ENCODE results near the gene FLRT1.

The FLRT1 gene

GRCh38 chr11:64007160-64007628 is 28.5 kb upstream of the FLRT1 start:
- H3K4me3 ChIP-seq (ENCODE audit: low read depth, low read length), result no peak overlapping the region
- DNase-seq (ENCODE audit: low read depth), result no peak
- TF ChIP-seq CTCF (conservative IDR thresholded peaks at IDR 0.05; ENCODE audit: low read depth, low read length), result no peak

GRCh38 chr11:64007629-64008282 is 28.0 kb upstream of the FLRT1 start:
- peak; percentile 35 for TF ChIP-seq CTCF (conservative IDR thresholded peaks at IDR 0.05; ENCODE audit: low read depth, low read length)
- DNase-seq (ENCODE audit: low read depth), result peak; percentile 34
- H3K4me3 ChIP-seq (ENCODE audit: low read depth, low read length), result peak overlapping the region; percentile 14

- TF ChIP-seq CTCF (conservative IDR thresholded peaks at IDR 0.05; ENCODE audit: low read depth, low read length), result no peak
- DNase-seq (ENCODE audit: low read depth), result no peak
- H3K4me3 ChIP-seq (ENCODE audit: low read depth, low read length), result no peak overlapping the region
These were observed 27.3 kb upstream of the FLRT1 start for GRCh38 chr11:64008283-64008913.

- DNase-seq (ENCODE audit: low read depth), result no peak
- TF ChIP-seq CTCF (conservative IDR thresholded peaks at IDR 0.05; ENCODE audit: low read depth, low read length), result no peak
- no peak overlapping the region for H3K4me3 ChIP-seq (ENCODE audit: low read depth, low read length)
These were observed 26.7 kb upstream of the FLRT1 start for GRCh38 chr11:64008914-64009633.

- DNase-seq (ENCODE audit: low read depth), result no peak
- TF ChIP-seq CTCF (conservative IDR thresholded peaks at IDR 0.05; ENCODE audit: low read depth, low read length), result no peak
- H3K4me3 ChIP-seq (ENCODE audit: low read depth, low read length), result no peak overlapping the region
These were observed 26.0 kb upstream of the FLRT1 start for GRCh38 chr11:64009710-64010109.

- no peak for DNase-seq (ENCODE audit: low read depth)
- H3K4me3 ChIP-seq (ENCODE audit: low read depth, low read length), result no peak overlapping the region
- TF ChIP-seq CTCF (conservative IDR thresholded peaks at IDR 0.05; ENCODE audit: low read depth, low read length), result no peak
These were observed 24.9 kb upstream of the FLRT1 start for GRCh38 chr11:64010783-64011182.
